GM06990 (cell line): Measurements from ENCODE around the gene URB1.
"Not testable (repeated sequence)": the region's sequence is repeated elsewhere in the genome, so short reads cannot be mapped to it uniquely, and the experiment has no call there.

Source experiments
- DNase-seq: peaks from one replicate; pipeline ENCODE4 v3.0.0-alpha.2; 2011; ENCODE audit not compliant: insufficient read length; ENCODE audit errors: extremely low read depth
- H3K27me3 ChIP-seq: replicated peaks from 2 replicates; pipeline ENCODE4 v1.6.0; 2011; ENCODE audit warnings: low read length; ENCODE audit not compliant: control insufficient read depth, insufficient read depth
- H3K36me3 ChIP-seq: 2 replicates; pipeline ENCODE4 v1.5.1; 2011; ENCODE audit warnings: low read length; ENCODE audit not compliant: control insufficient read depth, insufficient read depth
- H3K4me3 ChIP-seq: replicated peaks from 2 replicates; pipeline ENCODE4 v1.5.1; 2011; ENCODE audit warnings: low read depth, mild to moderate bottlenecking, control low read depth, low read length
- CTCF ChIP-seq: IDR thresholded peaks from 2 replicates; pipeline ENCODE4 v1.5.1; 2011; ENCODE audit warnings: low read length, control low read depth, mild to moderate bottlenecking, inconsistent platforms; ENCODE audit not compliant: insufficient read depth, poor library complexity, severe bottlenecking

The URB1 gene

GRCh38 chr21:32279377-32279680, 113.5 kb downstream of the URB1 start:
- H3K36me3 ChIP-seq: no peaks in the 10 kb centered on the region
- H3K4me3 ChIP-seq: peak overlapping the region; percentile 96
- no peaks in the 10 kb centered on the region for H3K27me3 ChIP-seq
- no peak for DNase-seq
- no peak for TF ChIP-seq CTCF

GRCh38 chr21:32278518-32279376, 114.1 kb downstream of the URB1 start, which contains the start of gene MIS18A:
Gene MIS18A, minus strand, starts transcription at chr21:32279049. Its CDS starts 35 bp downstream, at chr21:32279014.
- Histone ChIP-seq H3K27me3 (no peaks in the 10 kb centered on the region), H3K36me3 (no peaks in the 10 kb centered on the region; the same call in 1 of the 2 replicates), H3K4me3 (peak within 1 kb of the TSS; percentile 96)
- no peak for TF ChIP-seq CTCF
- DNase-seq: peak; percentile 95

- H3K4me3 ChIP-seq: peak overlapping the region; percentile 96
- no peaks in the 10 kb centered on the region; the same call in 1 of the 2 replicates for H3K36me3 ChIP-seq
- no peaks in the 10 kb centered on the region for H3K27me3 ChIP-seq
- no peak for DNase-seq
- no peak for TF ChIP-seq CTCF
Observed at GRCh38 chr21:32278103-32278502, 114.7 kb downstream of the URB1 start.

- Histone ChIP-seq H3K27me3 (no peaks in the 10 kb centered on the region), H3K4me3 (no peak overlapping the region), H3K36me3 (no peaks in the 10 kb centered on the region; the same call in none of the 2 replicates)
- DNase-seq: no peak
- TF ChIP-seq CTCF: no peak
Observed at GRCh38 chr21:32276671-32277070, 116.1 kb downstream of the URB1 start.

- no peak for DNase-seq
- Histone ChIP-seq H3K27me3 (no peaks in the 10 kb centered on the region), H3K4me3 (no peak overlapping the region), H3K36me3 (peaks cover 3% of the 10 kb centered on the region)
- no peak for TF ChIP-seq CTCF
Observed at GRCh38 chr21:32270748-32271147, 122.1 kb downstream of the URB1 start.

- H3K27me3 ChIP-seq, DNase-seq, H3K36me3 ChIP-seq, H3K4me3 ChIP-seq: not testable (repeated sequence)
Observed at GRCh38 chr21:32265321-32265720, 127.5 kb downstream of the URB1 start.
